Activated naive CD4-positive, alpha-beta T cell treated with anti-CD3 and anti-CD28 coated beads for 36 hours (primary cell): ENCODE measurements around the gene CAPNS2. TPM values are rescaled to one million over a fixed set of nuclear protein-coding genes. Genes with fewer than 3 reads are reported as not detected.

Source experiments
- CTCF ChIA-PET: fragments of 350-600 bp; sonication (Branson Sonifier 250); formaldehyde crosslinking; loops from one replicate; lab custom pipeline; 2021; ENCODE audit warnings: antibody characterized with exemption; lab: Charles Lee
- DNase-seq: peaks from one replicate; pipeline ENCODE4 v3.0.0-alpha.2; 2020
- H3K27ac Mint-ChIP-seq: one replicate; pipeline ENCODE4 v1.8.0; 2021; ENCODE audit warnings: mild to moderate bottlenecking, mixed read lengths
- H3K27me3 Mint-ChIP-seq: one replicate; pipeline ENCODE4 v1.8.0; 2021; ENCODE audit warnings: low read depth, mixed read lengths
- H3K36me3 Mint-ChIP-seq: one replicate; pipeline ENCODE4 v1.8.0; 2021; ENCODE audit warnings: low read depth, mixed read lengths
- H3K4me1 Mint-ChIP-seq: one replicate; pipeline ENCODE4 v1.8.0; 2021; ENCODE audit warnings: low read depth, mixed read lengths
- H3K4me3 Mint-ChIP-seq: one replicate; pipeline ENCODE4 v1.8.0; 2021; ENCODE audit warnings: mild to moderate bottlenecking, moderate library complexity, mixed read lengths
- H3K9me3 Mint-ChIP-seq: one replicate; pipeline ENCODE4 v1.8.0; 2021; ENCODE audit warnings: mixed read lengths
- intact Hi-C: fragments of 100-400 bp; cut with micrococcal nuclease; formaldehyde crosslinking; loops from one replicate; pipeline ENCODE4 v1.15.1; 2023
- total RNA-seq, 2 experiments: library from RNA; stranded (reverse); gene quantifications; one replicate each; pipeline ENCODE4 v1.2.3, GENCODE V29; 2021

Gene CAPNS2
- total RNA-seq, 2 experiments from 2014 or later: not detected

- Mint-ChIP-seq H3K4me1 (no peaks in the 10 kb centered on the region), H3K4me3 (no peak overlapping the region), H3K9me3 (no peaks in the 10 kb centered on the region), H3K27me3 (no peaks in the 10 kb centered on the region), H3K36me3 (no peaks in the 10 kb centered on the region), H3K27ac (no peak overlapping the region)
- DNase-seq: no peak
- CTCF ChIA-PET: interaction anchor here (1.1 kb wide), 1 partner anchor 159 kb away, joined by 3 read pairs; no protein-coding TSS in a partner anchor
- intact Hi-C loops: loop anchor here (1.0 to 2.0 kb wide), 2 partner anchors 78 to 159 kb away; no protein-coding TSS in a partner anchor
These were observed 23.0 kb upstream of the CAPNS2 start for GRCh38 chr16:55543472-55543871.

GRCh38 chr16:55552621-55553020 lies 13.9 kb upstream of the CAPNS2 start:
- Mint-ChIP-seq H3K4me1 (no peaks in the 10 kb centered on the region), H3K27me3 (peaks cover 6% of the 10 kb centered on the region), H3K4me3 (no peak overlapping the region), H3K36me3 (no peaks in the 10 kb centered on the region), H3K9me3 (no peaks in the 10 kb centered on the region), H3K27ac (no peak overlapping the region)
- no peak for DNase-seq
- intact Hi-C loops: no loop called here
- CTCF ChIA-PET: no interaction called here

DNA sequence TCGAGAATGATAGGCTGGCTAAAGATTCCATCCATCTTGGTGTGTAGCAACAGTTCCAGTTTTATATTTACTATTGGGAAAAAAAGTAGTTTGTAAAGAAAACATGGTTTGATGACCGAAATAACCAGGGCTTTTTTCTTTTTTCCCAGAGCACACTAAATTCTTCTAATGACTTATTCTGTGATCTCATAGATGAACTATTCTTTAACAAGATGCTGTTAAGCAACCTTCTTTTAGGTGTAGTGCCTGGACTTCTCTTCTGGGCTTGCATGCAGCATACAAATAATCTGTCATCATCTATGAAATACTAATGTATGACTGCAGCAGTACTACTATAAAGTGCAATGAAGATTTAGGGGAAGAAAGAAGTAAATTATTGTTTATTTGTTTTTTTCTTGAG lies 11.0 kb upstream of the CAPNS2 start:
- Mint-ChIP-seq H3K36me3 (no peaks in the 10 kb centered on the region), H3K4me1 (no peaks in the 10 kb centered on the region), H3K9me3 (no peaks in the 10 kb centered on the region), H3K27me3 (peaks cover 6% of the 10 kb centered on the region), H3K27ac (no peak overlapping the region), H3K4me3 (no peak overlapping the region)
- intact Hi-C loops: no loop called here
- DNase-seq: no peak
- CTCF ChIA-PET: interaction anchor here (1.6 kb wide), 1 partner anchor 91 kb away, joined by 7 read pairs; no protein-coding TSS in a partner anchor

DNA sequence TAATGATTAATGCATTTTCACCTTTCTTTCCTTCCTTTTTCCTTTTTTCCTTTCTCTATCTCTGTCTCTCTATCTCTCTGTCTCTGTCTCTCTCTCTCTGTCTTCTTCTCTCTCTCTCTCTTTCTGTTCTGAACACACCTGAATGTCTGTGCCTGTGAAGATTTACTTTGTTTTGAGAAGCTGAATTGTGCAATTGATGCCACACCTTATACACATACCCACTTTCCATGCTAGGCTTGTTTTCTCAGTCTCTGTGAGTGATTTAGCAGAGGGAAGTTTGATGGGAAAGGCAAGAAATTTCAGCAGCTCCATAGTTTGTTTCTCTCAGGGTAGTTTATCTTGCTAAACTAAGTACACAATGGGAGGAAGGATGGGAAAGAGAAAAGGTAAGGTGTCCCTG lies 9.3 kb upstream of the CAPNS2 start:
- Mint-ChIP-seq H3K4me3 (no peak overlapping the region), H3K36me3 (no peaks in the 10 kb centered on the region), H3K9me3 (no peaks in the 10 kb centered on the region), H3K27me3 (peaks cover 8% of the 10 kb centered on the region), H3K4me1 (no peaks in the 10 kb centered on the region), H3K27ac (no peak overlapping the region)
- no peak for DNase-seq
- intact Hi-C loops: no loop called here
- CTCF ChIA-PET: interaction anchor here (0.6 kb wide), 1 partner anchor 12 kb away, joined by 3 read pairs; no protein-coding TSS in a partner anchor

- H3K27me3 Mint-ChIP-seq: peaks cover 12% of the 10 kb centered on the region
- intact Hi-C loops: no loop called here
- H3K27ac Mint-ChIP-seq: no peak overlapping the region
- H3K4me3 Mint-ChIP-seq: no peak overlapping the region
- H3K36me3 Mint-ChIP-seq: no peaks in the 10 kb centered on the region
- CTCF ChIA-PET: interaction anchor here (1.6 kb wide), 1 partner anchor 94 kb away, joined by 6 read pairs; no protein-coding TSS in a partner anchor
- H3K9me3 Mint-ChIP-seq: no peaks in the 10 kb centered on the region
- DNase-seq: no peak
- no peaks in the 10 kb centered on the region for H3K4me1 Mint-ChIP-seq
These were observed 7.3 kb upstream of the CAPNS2 start for GRCh38 chr16:55559233-55559632.

GRCh38 chr16:55559933-55560516 lies 6.5 kb upstream of the CAPNS2 start:
- CTCF ChIA-PET: no interaction called here

GRCh38 chr16:55561319-55561848 lies 5.1 kb upstream of the CAPNS2 start:
- intact Hi-C loops: no loop called here
- Mint-ChIP-seq H3K27ac (no peak overlapping the region), H3K27me3 (peaks cover 13% of the 10 kb centered on the region), H3K4me3 (no peak overlapping the region), H3K36me3 (no peaks in the 10 kb centered on the region), H3K9me3 (no peaks in the 10 kb centered on the region), H3K4me1 (no peaks in the 10 kb centered on the region)
- DNase-seq: no peak
- CTCF ChIA-PET: interaction anchor here (1.5 kb wide), 1 partner anchor 97 kb away, joined by 6 read pairs; no protein-coding TSS in a partner anchor

More at GRCh38 chr16:55559933-55560516, 6.5 kb upstream of the CAPNS2 start:
- peaks cover 13% of the 10 kb centered on the region for H3K27me3 Mint-ChIP-seq
- H3K9me3 Mint-ChIP-seq: no peaks in the 10 kb centered on the region
- H3K4me3 Mint-ChIP-seq: no peak overlapping the region
- H3K36me3 Mint-ChIP-seq: no peaks in the 10 kb centered on the region
- no peak overlapping the region for H3K27ac Mint-ChIP-seq
- intact Hi-C loops: no loop called here
- H3K4me1 Mint-ChIP-seq: no peaks in the 10 kb centered on the region
- DNase-seq: no peak

DNA sequence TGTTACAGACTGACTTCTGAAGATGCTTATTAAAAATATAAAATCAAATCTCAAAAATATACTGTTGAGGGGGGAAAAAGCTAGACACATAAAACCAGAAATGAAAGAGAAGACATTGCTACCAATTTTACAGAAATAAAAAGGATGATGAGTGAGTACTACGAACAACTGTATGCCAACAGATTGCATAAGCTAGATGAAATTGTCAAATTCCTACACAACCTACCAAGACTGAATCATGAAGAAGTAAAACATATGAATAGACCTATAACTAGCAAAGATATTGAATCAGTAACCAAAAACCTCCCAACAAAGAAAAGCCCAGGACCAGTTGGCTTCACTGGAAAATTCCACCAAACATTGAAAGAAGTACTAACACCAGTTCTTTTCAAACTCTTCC lies 3.5 kb upstream of the CAPNS2 start:
- no peaks in the 10 kb centered on the region for H3K4me1 Mint-ChIP-seq
- no peaks in the 10 kb centered on the region for H3K9me3 Mint-ChIP-seq
- H3K4me3 Mint-ChIP-seq: no peak overlapping the region
- no peak for DNase-seq
- H3K27ac Mint-ChIP-seq: no peak overlapping the region
- CTCF ChIA-PET: interaction anchor here (0.6 to 1.4 kb wide), 2 partner anchors 14 to 35 kb away, joined by 3 read pairs; no protein-coding TSS in a partner anchor
- H3K27me3 Mint-ChIP-seq: peaks cover 11% of the 10 kb centered on the region
- intact Hi-C loops: no loop called here
- no peaks in the 10 kb centered on the region for H3K36me3 Mint-ChIP-seq

- Mint-ChIP-seq H3K4me3 (no peak overlapping the region), H3K27me3 (peaks cover 11% of the 10 kb centered on the region), H3K36me3 (no peaks in the 10 kb centered on the region), H3K27ac (no peak overlapping the region), H3K4me1 (no peaks in the 10 kb centered on the region), H3K9me3 (no peaks in the 10 kb centered on the region)
- CTCF ChIA-PET: no interaction called here
- intact Hi-C loops: no loop called here
- DNase-seq: no peak
These were observed 2.7 kb upstream of the CAPNS2 start for GRCh38 chr16:55563797-55564196.

GRCh38 chr16:55565086-55565485 lies 1.4 kb upstream of the CAPNS2 start:
- H3K4me3 Mint-ChIP-seq: no peak overlapping the region

DNA sequence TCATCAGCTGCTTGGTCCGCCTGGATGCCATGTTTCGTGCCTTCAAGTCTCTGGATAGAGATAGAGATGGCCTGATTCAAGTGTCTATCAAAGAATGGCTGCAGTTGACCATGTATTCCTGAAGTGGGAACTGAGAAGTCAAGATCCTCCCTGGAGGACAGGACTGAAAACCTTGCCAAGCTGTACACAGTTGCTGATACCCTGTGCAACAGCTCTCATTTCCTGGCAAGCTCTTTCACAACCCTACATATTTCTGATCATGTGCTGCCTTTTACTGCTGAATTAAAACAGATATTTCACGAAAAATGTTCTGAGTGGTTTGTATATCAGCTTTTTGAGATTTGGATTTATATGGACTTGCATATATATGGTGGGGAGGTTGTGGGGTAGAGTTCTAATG lies 898 bp downstream of the CAPNS2 start:
- DNase-seq: no peak
- peaks cover 14% of the 10 kb centered on the region for H3K27me3 Mint-ChIP-seq
- H3K4me1 Mint-ChIP-seq: no peaks in the 10 kb centered on the region
- H3K4me3 Mint-ChIP-seq: no peak overlapping the region
- intact Hi-C loops: no loop called here
- H3K36me3 Mint-ChIP-seq: no peaks in the 10 kb centered on the region
- CTCF ChIA-PET: interaction anchor here (0.5 to 1.5 kb wide), 2 partner anchors 20 to 103 kb away, joined by 3 to 4 read pairs; no protein-coding TSS in a partner anchor
- H3K9me3 Mint-ChIP-seq: no peaks in the 10 kb centered on the region
- no peak overlapping the region for H3K27ac Mint-ChIP-seq

More at GRCh38 chr16:55565086-55565485, 1.4 kb upstream of the CAPNS2 start:
- intact Hi-C loops: no loop called here
- Mint-ChIP-seq H3K4me1 (no peaks in the 10 kb centered on the region), H3K9me3 (no peaks in the 10 kb centered on the region), H3K27me3 (peaks cover 16% of the 10 kb centered on the region), H3K27ac (no peak overlapping the region), H3K36me3 (no peaks in the 10 kb centered on the region)
- CTCF ChIA-PET: no interaction called here
- no peak for DNase-seq

- no peak overlapping the region for H3K4me3 Mint-ChIP-seq
- no peaks in the 10 kb centered on the region for H3K36me3 Mint-ChIP-seq
- CTCF ChIA-PET: interaction anchor here (1.5 kb wide), 1 partner anchor 103 kb away, joined by 3 read pairs; no protein-coding TSS in a partner anchor
- peaks cover 10% of the 10 kb centered on the region for H3K27me3 Mint-ChIP-seq
- intact Hi-C loops: no loop called here
- H3K27ac Mint-ChIP-seq: no peak overlapping the region
- no peak for DNase-seq
- H3K4me1 Mint-ChIP-seq: no peaks in the 10 kb centered on the region
- H3K9me3 Mint-ChIP-seq: no peaks in the 10 kb centered on the region
These were observed 1.7 kb downstream of the CAPNS2 start for GRCh38 chr16:55568207-55568606.

- Mint-ChIP-seq H3K27ac (no peak overlapping the region), H3K36me3 (no peaks in the 10 kb centered on the region), H3K4me1 (no peaks in the 10 kb centered on the region), H3K4me3 (no peak overlapping the region), H3K27me3 (peaks cover 7% of the 10 kb centered on the region), H3K9me3 (no peaks in the 10 kb centered on the region)
- CTCF ChIA-PET: interaction anchor here (1.5 kb wide), 1 partner anchor 104 kb away, joined by 3 read pairs; no protein-coding TSS in a partner anchor
- intact Hi-C loops: no loop called here
- DNase-seq: no peak
These were observed 2.5 kb downstream of the CAPNS2 start for GRCh38 chr16:55569025-55569424.
